Measurements from ENCODE around the gene RAB14.
A peak's percentile ranks its signal among the peaks of the same experiment; 100 is the strongest.

RAB14 gene

DNA sequence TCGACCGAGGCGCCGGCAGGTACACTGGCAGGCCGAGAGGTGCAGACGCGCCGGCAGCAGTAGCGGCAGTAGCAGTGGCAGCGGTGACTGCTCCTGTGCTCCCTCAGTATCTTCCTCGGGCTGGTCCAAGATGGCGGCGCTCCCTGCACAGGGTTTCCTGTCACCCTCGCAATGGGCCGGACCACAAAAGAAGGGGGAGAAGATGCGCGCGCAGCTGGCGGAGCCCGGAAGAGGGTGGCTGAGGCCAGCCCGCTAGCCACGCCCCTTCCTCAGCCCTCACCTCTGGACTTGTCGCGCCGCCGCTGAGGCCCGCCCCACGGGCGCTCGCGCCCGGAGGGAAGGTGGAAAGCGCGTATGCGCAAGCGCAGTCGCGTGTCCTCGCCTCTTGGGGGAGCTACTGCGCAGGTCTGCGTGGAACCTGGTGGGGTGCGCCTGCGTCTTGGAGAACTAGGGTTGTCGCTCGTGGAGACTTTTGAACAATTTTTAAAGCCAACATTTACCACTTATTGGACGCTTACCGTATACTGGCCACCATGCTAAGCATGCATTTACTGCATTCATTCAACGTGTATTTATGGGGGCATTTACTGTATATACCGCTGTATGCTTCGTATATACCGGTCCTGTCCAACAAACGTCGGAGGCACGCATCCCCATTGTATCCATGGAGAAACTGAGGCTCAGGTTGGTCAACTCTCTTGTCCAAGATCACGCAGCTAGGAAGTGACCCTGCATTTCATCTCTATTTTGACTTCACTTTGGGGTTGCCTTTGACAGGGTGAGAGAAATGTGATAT is at the start of gene RAB14:
TSS of gene RAB14 (minus strand) at position 132 of the 796 bp plus-strand sequence. CDS start 8,457 bp downstream, outside the sequence.
- peak; percentile 100 for DNase-seq

GRCh38 chr9:121249563-121249962 is 47.9 kb upstream of the RAB14 start:
- peak; percentile 19 to 76 for DNase-seq

- no peak for DNase-seq
These were observed 45.3 kb upstream of the RAB14 start for GRCh38 chr9:121246821-121247561.

GRCh38 chr9:121242959-121243346 is 41.3 kb upstream of the RAB14 start:
- no peak for DNase-seq

- DNase-seq, result no peak
These were observed 40.7 kb upstream of the RAB14 start for GRCh38 chr9:121242219-121242958.

DNA sequence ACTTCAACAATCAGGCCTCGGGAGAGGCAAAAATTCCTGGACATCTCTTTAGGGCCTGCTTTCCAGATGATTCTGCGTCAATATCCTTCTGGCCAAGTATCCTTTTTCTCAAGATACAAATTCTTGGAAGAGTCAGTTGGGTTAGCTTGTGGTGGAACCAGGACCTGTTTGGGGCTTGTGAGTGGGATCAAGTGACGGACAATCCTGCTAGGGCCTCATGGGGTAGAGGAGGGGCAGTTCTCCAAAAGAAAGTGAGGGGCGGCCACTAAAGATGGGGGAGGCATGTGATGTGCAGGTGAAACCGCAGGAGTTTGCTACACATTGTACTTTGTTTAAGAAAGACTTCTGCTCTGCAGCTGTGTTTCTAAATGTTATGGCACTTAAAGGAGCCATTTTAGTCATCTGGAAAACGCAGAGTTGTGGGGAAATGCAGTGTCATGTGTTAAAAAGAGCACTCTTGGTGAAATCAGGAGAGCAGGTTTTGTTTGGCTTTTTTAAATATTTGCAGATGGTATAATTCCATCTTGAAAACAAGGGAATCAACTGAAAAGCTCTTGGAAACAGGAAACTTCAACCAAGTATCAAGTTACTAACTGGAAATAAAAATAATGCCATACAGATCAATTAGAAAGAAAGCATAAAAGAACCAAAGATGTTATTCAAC is 38.9 kb upstream of the RAB14 start:
- DNase-seq, result no peak

DNA sequence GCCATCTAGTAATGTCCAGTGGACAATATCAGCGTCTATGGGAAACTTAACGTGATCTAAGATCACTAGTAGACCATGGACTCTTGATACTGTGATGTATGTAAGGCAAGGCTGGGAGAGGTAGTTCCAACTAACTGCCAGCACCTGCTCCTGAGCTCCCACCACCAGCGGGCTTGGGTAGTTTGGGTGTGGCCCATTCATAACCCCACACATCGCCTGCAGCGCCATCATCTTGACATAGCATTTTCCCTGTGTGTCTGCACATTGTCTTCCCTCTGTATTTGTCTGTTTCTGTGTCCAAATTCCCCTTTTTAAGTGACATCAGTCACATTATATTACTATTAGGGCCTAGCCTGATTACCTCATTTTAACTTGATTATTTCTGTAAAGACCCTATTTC is 38.2 kb upstream of the RAB14 start:
- DNase-seq, result no peak

GRCh38 chr9:121239071-121239470 is 37.4 kb upstream of the RAB14 start:
- no peak for DNase-seq

GRCh38 chr9:121237916-121238315 is 36.2 kb upstream of the RAB14 start:
- no peak for DNase-seq

GRCh38 chr9:121235512-121235911 is 33.8 kb upstream of the RAB14 start:
- DNase-seq, result no peak

DNA sequence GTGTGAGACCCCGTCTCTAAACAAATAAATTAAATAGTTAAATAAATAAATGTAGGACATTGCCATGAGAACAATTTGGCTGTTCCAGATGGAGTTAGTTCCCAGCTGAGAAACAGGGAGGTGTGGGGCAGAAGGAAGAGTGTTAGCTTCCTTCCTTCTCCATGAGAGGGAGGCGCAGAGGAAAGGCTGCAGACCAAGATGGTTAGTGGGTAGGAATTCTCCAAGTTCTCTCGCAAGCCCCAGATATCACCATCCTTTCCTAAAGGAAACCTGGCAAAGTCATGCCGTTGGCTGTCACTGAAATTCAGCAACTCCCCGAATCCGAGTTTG is 33.1 kb upstream of the RAB14 start:
- no peak for DNase-seq

DNA sequence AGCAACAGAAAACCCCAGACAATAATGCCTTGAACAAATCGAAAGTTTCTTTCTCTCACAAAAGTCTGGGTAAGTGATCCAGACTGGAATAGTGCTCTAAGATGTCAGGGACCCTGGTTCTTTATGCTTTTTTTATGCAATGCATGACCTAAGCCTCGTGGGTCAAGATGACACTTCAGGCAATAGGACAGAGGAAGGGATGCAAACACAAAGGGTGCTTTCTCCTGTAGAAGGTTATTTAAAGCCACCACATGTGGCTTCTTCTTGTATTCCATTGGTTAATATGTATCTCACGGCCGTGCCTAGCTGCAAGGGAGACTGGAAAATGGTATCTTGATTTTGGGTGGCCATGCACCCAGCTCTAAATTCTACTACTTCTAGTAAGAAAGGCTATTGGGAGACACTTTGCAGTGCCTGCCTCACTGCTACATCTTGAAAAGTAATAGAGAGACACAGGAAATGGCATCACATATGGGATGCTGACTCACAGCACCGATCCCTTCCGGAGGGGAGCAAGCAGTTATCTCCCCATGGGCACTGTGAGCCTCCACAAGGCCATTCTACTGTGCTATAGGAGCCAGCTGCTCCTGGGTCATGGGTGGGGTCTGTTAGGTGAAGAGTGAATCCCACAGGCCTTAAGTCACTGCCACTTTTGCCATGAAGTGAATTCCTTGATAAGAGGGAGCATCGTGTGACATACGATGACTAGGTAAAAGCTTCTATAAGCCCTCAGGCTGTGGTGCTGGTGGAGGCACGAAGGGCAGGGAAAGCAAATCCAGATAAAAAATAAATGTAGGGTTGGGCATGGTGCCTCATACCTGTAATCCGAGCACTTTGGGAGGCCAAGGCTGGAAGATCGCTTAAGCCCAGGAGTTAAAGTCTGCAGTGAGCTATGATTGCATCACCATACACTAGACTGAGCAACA is 32.5 kb upstream of the RAB14 start:
- DNase-seq, result peak in 1 of 2 donors; percentile 13

GRCh38 chr9:121232251-121232650 is 30.6 kb upstream of the RAB14 start:
- no peak for DNase-seq

DNA sequence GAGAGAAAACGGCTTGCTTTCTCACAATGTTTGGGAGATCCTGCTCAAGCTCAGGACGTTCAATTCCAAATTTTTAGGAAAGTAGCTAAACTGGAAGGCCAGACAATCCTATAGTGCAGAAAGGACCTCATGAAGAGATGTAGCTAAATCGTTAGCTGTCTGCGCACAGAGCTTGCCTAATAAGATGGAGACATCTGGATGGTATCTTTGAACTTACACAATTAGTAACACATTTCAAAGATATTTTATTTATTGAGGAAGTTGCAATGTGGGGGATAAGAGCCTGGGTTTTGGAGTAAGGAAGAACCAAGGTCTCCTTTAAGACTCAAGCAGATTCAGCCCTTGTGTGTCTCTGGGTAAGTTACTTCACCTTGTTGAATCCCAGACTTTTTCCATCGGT is 28.6 kb upstream of the RAB14 start:
- no peak for DNase-seq

GRCh38 chr9:121227862-121228261 is 26.2 kb upstream of the RAB14 start:
- no peak for DNase-seq

DNA sequence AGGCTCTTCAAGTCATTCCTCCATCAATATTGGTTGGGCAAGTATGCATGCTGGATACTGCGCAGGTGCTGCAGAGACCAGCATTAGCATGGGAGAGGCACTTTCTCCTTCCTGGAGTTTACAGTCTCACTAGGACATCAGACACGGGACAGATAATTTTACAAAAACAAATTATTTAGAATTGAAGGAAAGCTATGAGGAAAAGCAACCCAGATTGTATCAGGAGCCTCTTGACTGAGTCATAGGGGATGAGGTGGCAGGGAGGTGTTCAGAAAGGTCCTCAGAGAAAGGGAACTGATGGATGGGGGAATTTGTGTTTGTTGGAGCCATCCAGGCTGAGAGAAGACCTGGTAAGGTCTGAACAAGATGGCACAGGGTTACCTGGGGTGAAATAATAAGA is 24.5 kb upstream of the RAB14 start:
- no peak for DNase-seq

DNA sequence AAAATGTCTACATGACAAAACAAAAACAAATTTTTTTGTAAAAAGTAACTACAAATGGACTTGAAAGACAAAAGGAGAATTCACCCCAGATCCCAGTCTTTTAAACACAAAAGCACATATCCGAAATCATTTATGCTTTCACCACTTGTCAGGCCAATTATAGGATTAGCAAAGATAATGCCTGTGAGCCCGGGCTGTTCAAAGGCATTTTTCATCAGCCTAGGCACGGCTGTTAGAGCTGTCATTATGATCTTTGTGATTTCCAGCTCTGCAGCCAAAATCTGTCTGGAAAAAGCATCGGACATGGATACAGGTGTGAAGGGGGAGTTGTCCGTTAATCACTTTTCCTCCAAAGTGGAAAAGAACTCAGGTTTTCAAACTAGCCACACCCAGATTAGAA is 23.6 kb upstream of the RAB14 start:
- no peak for DNase-seq

DNA sequence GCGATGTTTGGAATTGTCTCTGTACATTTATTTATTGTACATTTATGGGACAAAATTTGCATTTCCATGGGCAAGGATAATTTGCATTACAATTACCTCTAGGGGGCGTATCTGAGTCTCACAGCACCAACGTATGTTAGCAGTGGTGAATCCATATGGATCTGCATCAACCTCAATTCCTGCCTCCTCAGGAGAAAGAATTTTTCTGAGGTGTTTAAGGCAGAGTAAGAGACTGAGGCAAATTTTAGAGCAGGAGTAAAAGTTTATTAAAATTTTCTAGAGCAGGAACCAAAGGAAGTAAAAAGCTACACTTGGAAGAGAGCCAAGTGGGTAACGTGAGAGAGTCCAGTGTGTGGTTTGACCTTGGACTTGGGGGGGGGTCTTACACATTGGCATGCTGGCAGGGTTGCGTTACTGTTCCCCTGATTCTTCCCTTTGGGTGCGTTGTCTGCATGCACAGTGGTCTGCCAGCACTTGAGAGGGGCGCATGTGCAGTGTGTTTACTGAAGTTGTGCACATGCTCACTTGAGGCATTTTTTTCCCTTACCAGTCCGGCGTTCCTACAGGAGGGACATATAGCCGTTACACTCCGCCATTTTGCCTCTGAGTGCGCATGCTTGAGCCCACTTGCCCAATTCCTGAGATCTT is 21.0 kb upstream of the RAB14 start:
- DNase-seq, result peak in 1 of 2 donors; percentile 25

GRCh38 chr9:121221664-121222055 is 20.0 kb upstream of the RAB14 start:
- no peak for DNase-seq

DNA sequence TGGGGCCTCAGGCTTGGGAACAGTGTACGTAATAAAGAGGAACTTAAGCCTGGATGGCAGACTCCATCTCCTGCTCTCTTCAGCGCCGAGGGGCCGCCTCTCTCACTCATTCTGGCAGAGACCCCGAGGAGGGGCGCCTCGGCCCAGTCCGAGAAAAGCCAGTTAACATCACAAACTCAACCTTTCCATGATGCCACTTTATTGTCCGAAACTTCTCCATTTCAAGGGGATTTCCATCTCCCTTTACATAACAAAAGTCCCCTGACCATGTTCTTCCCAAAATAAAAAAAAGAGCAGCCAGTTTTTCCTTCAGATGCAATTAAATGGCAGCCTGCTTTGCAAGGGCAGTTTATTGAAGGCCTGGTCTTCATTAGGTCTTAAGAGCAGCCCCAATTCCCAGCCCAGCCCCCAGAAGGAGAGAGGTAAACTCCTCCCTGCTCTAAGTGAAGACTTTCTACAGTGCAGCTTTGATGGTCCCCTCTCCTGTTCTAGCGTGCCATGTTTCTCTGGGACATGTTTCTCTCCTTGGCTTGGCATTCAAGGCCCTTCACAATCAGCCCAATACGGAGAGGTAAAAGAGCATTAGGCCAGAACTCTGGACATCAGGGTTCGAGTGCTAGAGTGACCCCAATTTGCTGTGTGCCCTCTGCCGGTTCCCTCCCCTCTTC is 19.5 kb upstream of the RAB14 start:
- no peak for DNase-seq

DNA sequence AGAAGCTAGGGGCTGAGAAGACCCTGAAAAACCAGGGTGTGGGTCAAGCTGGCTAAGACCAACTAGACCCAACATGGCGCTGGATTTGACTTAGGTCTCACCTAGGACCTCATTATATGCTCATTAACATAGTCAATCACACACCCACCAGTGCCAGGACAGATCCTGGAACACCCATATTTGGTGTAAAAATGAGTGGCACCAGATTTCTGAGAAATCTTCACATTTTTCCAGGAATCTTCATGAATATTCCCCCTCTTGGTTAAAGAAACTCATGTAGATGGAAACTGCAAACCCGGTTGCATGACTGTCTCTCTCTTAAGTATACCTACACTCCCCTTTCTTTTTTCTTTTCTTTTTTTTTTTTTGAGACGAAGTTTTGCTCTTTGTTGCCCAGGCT is 17.9 kb upstream of the RAB14 start:
- no peak for DNase-seq
